Keratinocyte (primary cell): Measurements from ENCODE around the gene TMEM253. TPM values are rescaled to one million over a fixed set of nuclear protein-coding genes. Genes with fewer than 3 reads are reported as not detected.

Experiments
- DNase-seq: peaks from one replicate; pipeline ENCODE4 v3.0.0-alpha.2; 2011; ENCODE audit warnings: low read depth, missing footprints, low spot score
- FAIRE-seq: peaks from 2 replicates; lab custom pipeline; 2011; peaks lifted over from hg19 to GRCh38; lab: Jason Lieb, UNC
- H2AFZ ChIP-seq: 2 replicates; pipeline ENCODE4 v1.6.0; 2012; ENCODE audit warnings: low read length, control low read depth, inconsistent platforms; ENCODE audit not compliant: control insufficient read depth
- H3K27ac ChIP-seq: 2 replicates; pipeline ENCODE4 v1.5.1; 2011; ENCODE audit warnings: low read length; ENCODE audit not compliant: control insufficient read depth, insufficient read depth
- H3K27me3 ChIP-seq: 3 replicates; pipeline ENCODE4 v1.6.0; 2011; ENCODE audit warnings: low read length; ENCODE audit not compliant: control insufficient read depth, insufficient read depth; ENCODE audit errors: extremely low read depth
- H3K36me3 ChIP-seq, 2 experiments: 2 replicates in 1 of 2; 3 replicates in 1 of 2; pipeline ENCODE4 v1.5.1; 2011; ENCODE audit warnings: low read length in 2 of 2, mild to moderate bottlenecking in 1 of 2; ENCODE audit not compliant: control insufficient read depth in 2 of 2, insufficient read depth in 2 of 2; ENCODE audit errors: extremely low read depth in 1 of 2
- H3K4me1 ChIP-seq: 3 replicates; pipeline ENCODE4 v1.5.1; 2011; ENCODE audit warnings: low read length; ENCODE audit not compliant: control insufficient read depth, insufficient read depth; ENCODE audit errors: extremely low read depth
- H3K4me2 ChIP-seq: 3 replicates; pipeline ENCODE4 v1.6.0; 2011; ENCODE audit warnings: low read depth, low read length; ENCODE audit not compliant: control insufficient read depth, insufficient read depth; ENCODE audit errors: extremely low read depth
- H3K4me3 ChIP-seq, 3 experiments: fragments of 200-600 bp in 1 of 3; sonication (generic) in 1 of 3; 2 replicates in 2 of 3; 3 replicates in 1 of 3; pipeline ENCODE4 v1.5.1; 2011 to 2016; ENCODE audit warnings: low read length in 3 of 3, mild to moderate bottlenecking in 3 of 3, control low read depth in 2 of 3, inconsistent platforms in 1 of 3, low read depth in 1 of 3, mixed read lengths in 1 of 3, mixed run types in 1 of 3, moderate library complexity in 1 of 3; ENCODE audit not compliant: control insufficient read depth in 2 of 3, insufficient read depth in 2 of 3; ENCODE audit errors: extremely low read depth in 1 of 3
- H3K79me2 ChIP-seq: 2 replicates; pipeline ENCODE4 v1.6.0; 2012; ENCODE audit warnings: low read length; ENCODE audit not compliant: control insufficient read depth, insufficient read depth
- H3K9ac ChIP-seq: 3 replicates; pipeline ENCODE4 v1.6.0; 2011; ENCODE audit warnings: low read length; ENCODE audit not compliant: control insufficient read depth, insufficient read depth; ENCODE audit errors: extremely low read depth
- H3K9me1 ChIP-seq: 3 replicates; pipeline ENCODE4 v1.6.0; 2011; ENCODE audit warnings: low read length; ENCODE audit not compliant: control insufficient read depth, insufficient read depth; ENCODE audit errors: extremely low read depth
- H3K9me3 ChIP-seq: 2 replicates; pipeline ENCODE4 v1.5.1; 2012; ENCODE audit warnings: low read depth, low read length; ENCODE audit not compliant: control insufficient read depth
- H4K20me1 ChIP-seq: 3 replicates; pipeline ENCODE4 v1.6.0; 2011; ENCODE audit warnings: low read length; ENCODE audit not compliant: control insufficient read depth, insufficient read depth; ENCODE audit errors: extremely low read depth
- EZH2 ChIP-seq: IDR thresholded peaks from one replicate; pipeline ENCODE4 v1.6.1; 2012; ENCODE audit warnings: inconsistent platforms, mild to moderate bottlenecking, low read length, moderate library complexity
- dilution Hi-C: fragments of 300-500 bp; cut with MboI; formaldehyde crosslinking; loops from one replicate; pipeline ENCODE4 v1.7.0; 2020; ENCODE audit warnings: low sequenced_read_pairs; ENCODE audit not compliant: extremely low pct_ligation_motif_present
- polyA plus RNA-seq, 5 experiments: library from polyadenylated mRNA; depleted of rRNA in 3 of 5; stranded (reverse) in 3 of 5; stranded (forward) in 1 of 5; unstranded in 1 of 5; fragments of >200 nt; gene quantifications; 1 replicate in 1 of 5; 2 replicates in 3 of 5; 3 replicates in 1 of 5; pipeline versions ENCODE4 v1.2.1 to v1.2.3, GENCODE V29; 2011 to 2012; ENCODE audit warnings: missing spikeins in 2 of 5, low read depth in 1 of 5, low replicate concordance in 1 of 5
- TF ChIP-seq, protein P1 (sequence below), 3 experiments: IDR thresholded peaks in 1 of 3; conservative IDR thresholded peaks in 1 of 3; optimal IDR thresholded peaks in 1 of 3; 2 replicates in 2 of 3; 3 replicates in 1 of 3; pipeline versions ENCODE3 to v1.5.1; 2011; ENCODE audit warnings: low read length in 3 of 3, mild to moderate bottlenecking in 3 of 3, moderate library complexity in 2 of 3, control low read depth in 1 of 3, inconsistent platforms in 1 of 3; ENCODE audit not compliant: insufficient read depth in 2 of 3; ENCODE audit errors: extremely low read depth in 1 of 3

TMEM253 gene
- polyA plus RNA-seq, 1 donor (not counting 4 experiments of a cell fraction or from before 2014, with no cell fraction given) = 1.1 TPM

DNA sequence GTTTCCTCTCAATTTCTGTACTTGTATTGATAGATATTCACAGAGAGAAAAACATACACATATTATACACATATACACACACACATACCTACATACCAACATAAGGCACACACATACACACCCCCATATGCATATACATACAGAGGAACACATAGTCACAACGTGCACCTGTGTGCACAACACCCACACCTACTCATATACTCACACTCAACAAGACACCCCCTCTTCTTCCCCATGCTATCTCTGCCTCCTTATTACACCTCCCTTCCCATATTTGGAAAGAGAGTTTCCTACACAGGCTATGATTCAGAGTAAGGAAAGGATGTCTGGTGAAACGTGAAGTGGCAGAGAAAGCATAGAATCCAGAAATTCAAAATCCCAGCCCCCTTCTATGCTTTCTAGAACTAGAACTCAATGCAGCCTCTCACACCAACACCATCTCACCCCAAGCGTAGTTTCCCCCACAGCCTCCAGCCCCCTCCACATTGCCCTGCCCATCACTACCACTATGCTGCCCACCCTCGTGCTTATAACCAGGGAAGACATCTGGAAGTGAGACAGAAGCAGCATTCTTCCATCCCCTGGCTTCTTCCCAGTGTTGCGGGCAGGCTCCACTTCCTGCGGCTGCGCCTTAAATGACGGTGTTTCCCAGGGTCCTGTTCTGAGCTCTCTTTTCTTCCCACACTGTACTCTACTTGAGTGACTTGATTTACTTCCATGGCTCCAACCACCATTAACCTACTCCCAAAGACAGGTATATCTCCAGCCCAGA lies 40.8 kb upstream of the TMEM253 start:
- H3K4me1 ChIP-seq = peaks cover 5% of the 10 kb centered on the region
- H3K36me3 ChIP-seq = no peaks in the 10 kb centered on the region
- no peak overlapping the region for H2AFZ ChIP-seq
- H3K9me3 ChIP-seq = no peaks in the 10 kb centered on the region
- no peak overlapping the region for H3K27ac ChIP-seq
- FAIRE-seq = no peak
- dilution Hi-C loops = no loop called here
- H3K9ac ChIP-seq = no peak overlapping the region
- H3K79me2 ChIP-seq = no peaks in the 10 kb centered on the region
- H3K4me3 ChIP-seq = no peak overlapping the region
- no peak for TF ChIP-seq EZH2
- TF ChIP-seq, protein P1, sequence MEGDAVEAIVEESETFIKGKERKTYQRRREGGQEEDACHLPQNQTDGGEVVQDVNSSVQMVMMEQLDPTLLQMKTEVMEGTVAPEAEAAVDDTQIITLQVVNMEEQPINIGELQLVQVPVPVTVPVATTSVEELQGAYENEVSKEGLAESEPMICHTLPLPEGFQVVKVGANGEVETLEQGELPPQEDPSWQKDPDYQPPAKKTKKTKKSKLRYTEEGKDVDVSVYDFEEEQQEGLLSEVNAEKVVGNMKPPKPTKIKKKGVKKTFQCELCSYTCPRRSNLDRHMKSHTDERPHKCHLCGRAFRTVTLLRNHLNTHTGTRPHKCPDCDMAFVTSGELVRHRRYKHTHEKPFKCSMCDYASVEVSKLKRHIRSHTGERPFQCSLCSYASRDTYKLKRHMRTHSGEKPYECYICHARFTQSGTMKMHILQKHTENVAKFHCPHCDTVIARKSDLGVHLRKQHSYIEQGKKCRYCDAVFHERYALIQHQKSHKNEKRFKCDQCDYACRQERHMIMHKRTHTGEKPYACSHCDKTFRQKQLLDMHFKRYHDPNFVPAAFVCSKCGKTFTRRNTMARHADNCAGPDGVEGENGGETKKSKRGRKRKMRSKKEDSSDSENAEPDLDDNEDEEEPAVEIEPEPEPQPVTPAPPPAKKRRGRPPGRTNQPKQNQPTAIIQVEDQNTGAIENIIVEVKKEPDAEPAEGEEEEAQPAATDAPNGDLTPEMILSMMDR (optimal IDR thresholded peaks at IDR 0.05 in 1 of 3, IDR thresholded peaks at IDR 0.05 in 1 of 3, conservative IDR thresholded peaks at IDR 0.05 in 1 of 3; ENCODE audit: extremely low read depth in 1 of 3, insufficient read depth in 2 of 3, low read length in 3 of 3) = no peak
- H3K4me2 ChIP-seq = no peak overlapping the region
- no peaks in the 10 kb centered on the region for H3K9me1 ChIP-seq
- H3K27me3 ChIP-seq = no peaks in the 10 kb centered on the region
- no peaks in the 10 kb centered on the region for H4K20me1 ChIP-seq
- DNase-seq = no peak

DNA sequence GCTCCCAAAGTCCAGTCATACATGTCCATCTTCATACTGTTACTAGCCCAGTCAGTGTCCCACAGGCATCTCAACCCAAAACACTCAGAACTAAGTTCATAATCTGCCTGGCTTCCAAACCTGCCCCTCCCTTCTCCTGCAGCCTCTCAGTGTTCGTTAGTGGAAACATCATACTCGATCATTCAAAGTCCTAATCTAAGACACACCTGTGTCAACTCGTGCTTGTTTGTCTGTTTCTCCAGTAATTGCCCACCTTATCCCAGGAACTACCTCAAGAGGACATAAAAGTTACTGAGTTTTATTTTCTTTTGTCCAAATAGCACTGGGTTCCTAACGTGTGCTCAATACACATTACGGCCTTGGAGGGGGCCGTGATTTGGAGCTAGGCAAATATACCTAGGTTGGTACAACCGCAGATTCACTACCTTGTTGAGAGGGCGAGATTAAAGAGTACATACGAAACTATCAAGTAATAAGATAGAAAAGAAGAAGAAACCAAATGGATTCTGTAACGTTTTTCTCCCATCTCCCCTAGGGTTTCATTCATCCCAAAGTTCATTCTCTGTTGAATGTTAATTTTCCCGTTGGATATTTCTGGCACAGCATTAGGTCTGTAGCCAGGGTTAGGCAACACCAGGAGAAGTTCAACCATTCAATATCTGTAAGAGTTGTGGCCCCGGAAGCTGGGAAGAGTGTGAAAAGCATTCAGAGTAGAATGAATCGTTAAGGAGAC lies 40.1 kb upstream of the TMEM253 start:
- Histone ChIP-seq H3K9me3 (no peaks in the 10 kb centered on the region), H3K4me2 (no peak overlapping the region), H3K36me3 (no peaks in the 10 kb centered on the region), H3K9me1 (no peaks in the 10 kb centered on the region), H2AFZ (no peak overlapping the region), H3K4me1 (peaks cover 5% of the 10 kb centered on the region), H3K4me3 (no peak overlapping the region), H3K27ac (no peak overlapping the region), H3K27me3 (no peaks in the 10 kb centered on the region), H3K79me2 (no peaks in the 10 kb centered on the region), H3K9ac (no peak overlapping the region), H4K20me1 (no peaks in the 10 kb centered on the region)
- dilution Hi-C loops = no loop called here
- no peak for FAIRE-seq
- DNase-seq = no peak
- TF ChIP-seq EZH2 = no peak
- TF ChIP-seq, protein P1 (optimal IDR thresholded peaks at IDR 0.05 in 1 of 3, IDR thresholded peaks at IDR 0.05 in 1 of 3, conservative IDR thresholded peaks at IDR 0.05 in 1 of 3; ENCODE audit: extremely low read depth in 1 of 3, insufficient read depth in 2 of 3, low read length in 3 of 3) = no peak
